ENCODE results near the gene VN1R5.

Gene VN1R5

DNA sequence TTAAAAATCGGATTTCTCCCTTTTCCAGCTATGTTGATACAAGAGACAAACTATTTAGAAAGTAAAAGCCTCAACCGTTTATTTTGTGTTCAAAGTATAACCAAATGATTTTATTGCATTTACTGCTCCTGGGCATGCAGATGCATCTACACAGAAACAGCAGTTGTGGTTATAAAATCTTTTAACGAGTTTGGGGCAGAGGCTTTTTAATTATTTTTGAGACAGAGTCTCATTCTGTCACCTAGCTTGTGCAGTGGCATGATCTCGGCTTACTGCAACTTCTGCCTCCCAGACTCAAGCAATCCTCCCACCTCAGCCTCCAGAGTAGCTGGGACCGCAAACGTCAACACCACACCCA is 42.2 kb downstream of the VN1R5 start:
- H3K79me2 ChIP-seq: no peaks in the 10 kb centered on the region
- H2AFZ ChIP-seq: no peak overlapping the region
- H3K4me1 ChIP-seq: no peaks in the 10 kb centered on the region
- H3K36me3 ChIP-seq (ENCODE audit: control insufficient read depth, insufficient read depth, low read length): no peaks in the 10 kb centered on the region
- TF ChIP-seq, protein P1, sequence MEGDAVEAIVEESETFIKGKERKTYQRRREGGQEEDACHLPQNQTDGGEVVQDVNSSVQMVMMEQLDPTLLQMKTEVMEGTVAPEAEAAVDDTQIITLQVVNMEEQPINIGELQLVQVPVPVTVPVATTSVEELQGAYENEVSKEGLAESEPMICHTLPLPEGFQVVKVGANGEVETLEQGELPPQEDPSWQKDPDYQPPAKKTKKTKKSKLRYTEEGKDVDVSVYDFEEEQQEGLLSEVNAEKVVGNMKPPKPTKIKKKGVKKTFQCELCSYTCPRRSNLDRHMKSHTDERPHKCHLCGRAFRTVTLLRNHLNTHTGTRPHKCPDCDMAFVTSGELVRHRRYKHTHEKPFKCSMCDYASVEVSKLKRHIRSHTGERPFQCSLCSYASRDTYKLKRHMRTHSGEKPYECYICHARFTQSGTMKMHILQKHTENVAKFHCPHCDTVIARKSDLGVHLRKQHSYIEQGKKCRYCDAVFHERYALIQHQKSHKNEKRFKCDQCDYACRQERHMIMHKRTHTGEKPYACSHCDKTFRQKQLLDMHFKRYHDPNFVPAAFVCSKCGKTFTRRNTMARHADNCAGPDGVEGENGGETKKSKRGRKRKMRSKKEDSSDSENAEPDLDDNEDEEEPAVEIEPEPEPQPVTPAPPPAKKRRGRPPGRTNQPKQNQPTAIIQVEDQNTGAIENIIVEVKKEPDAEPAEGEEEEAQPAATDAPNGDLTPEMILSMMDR (IDR thresholded peaks at IDR 0.05): no peak
- H3K27me3 ChIP-seq (ENCODE audit: control insufficient read depth, insufficient read depth, low read length): no peaks in the 10 kb centered on the region
- H3K9ac ChIP-seq: no peak overlapping the region
- H3K4me2 ChIP-seq (ENCODE audit: low read length): no peak overlapping the region
- H3K27ac ChIP-seq: no peak overlapping the region
- no peaks in the 10 kb centered on the region for H3K9me3 ChIP-seq (ENCODE audit: control insufficient read depth, low read length)
- no peak overlapping the region for H3K4me3 ChIP-seq (ENCODE audit: low read depth, low read length)

DNA sequence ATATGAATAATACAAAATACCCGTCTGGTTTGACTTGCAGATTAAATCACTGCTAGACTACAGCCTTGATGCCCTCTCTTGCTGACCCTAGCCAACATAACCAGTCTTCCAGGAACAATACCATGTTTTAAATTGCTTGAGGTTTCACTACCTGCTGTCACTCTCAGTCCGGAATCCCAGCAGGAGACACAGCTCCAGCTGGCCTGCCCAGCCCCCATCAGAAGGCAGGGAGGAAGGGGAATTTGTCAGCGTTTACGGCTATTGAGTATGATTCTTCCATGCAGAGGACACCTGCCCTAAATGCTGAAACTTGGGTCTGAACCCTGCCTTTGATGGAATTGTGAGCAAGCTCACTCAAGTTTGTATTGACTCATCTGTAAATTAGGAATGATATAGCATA is 42.8 kb downstream of the VN1R5 start:
- H2AFZ ChIP-seq: no peak overlapping the region
- no peaks in the 10 kb centered on the region for H3K36me3 ChIP-seq (ENCODE audit: control insufficient read depth, insufficient read depth, low read length)
- H3K4me3 ChIP-seq (ENCODE audit: low read depth, low read length): no peak overlapping the region
- no peaks in the 10 kb centered on the region for H3K79me2 ChIP-seq
- H3K9ac ChIP-seq: no peak overlapping the region
- no peaks in the 10 kb centered on the region for H3K27me3 ChIP-seq (ENCODE audit: control insufficient read depth, insufficient read depth, low read length)
- no peaks in the 10 kb centered on the region for H3K9me3 ChIP-seq (ENCODE audit: control insufficient read depth, low read length)
- H3K4me1 ChIP-seq: no peaks in the 10 kb centered on the region
- no peak overlapping the region for H3K27ac ChIP-seq
- TF ChIP-seq, protein P1 (IDR thresholded peaks at IDR 0.05): no peak
- no peak overlapping the region for H3K4me2 ChIP-seq (ENCODE audit: low read length)

DNA sequence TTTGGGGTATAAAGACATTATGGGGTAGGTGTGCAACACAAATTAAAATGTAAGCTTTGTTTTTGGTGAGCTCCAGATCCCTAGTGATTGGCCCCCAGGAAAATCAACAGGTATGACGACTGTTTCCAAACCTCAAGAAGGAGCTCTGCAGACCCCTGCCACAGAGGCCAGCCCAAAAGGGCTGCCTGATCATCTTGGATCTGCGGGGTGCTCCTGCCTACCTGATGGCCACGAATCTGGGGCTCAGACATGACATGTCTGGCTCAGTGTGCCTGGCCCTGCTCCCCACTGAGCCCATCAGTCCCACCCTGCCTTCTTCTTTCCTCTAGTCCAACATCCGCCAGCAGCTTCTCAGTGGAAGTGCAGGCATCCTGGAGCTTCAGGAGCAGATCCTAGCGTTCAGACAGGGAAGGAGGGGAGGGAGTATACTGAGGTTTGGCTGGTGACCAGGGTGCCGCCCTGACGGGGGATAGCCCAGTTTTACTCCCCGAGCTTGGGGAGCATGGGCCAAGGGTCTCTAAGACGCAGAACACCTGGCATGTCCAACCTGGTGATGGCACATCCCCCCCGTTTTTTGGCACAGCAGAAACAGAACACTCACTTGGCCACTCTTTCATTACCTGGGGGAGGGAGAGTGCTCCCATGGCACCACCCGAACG is 44.0 kb downstream of the VN1R5 start:
- TF ChIP-seq, protein P1 (IDR thresholded peaks at IDR 0.05): no peak
- Histone ChIP-seq H3K4me2 (ENCODE audit: low read length) (no peak overlapping the region), H3K27ac (no peak overlapping the region)

DNA sequence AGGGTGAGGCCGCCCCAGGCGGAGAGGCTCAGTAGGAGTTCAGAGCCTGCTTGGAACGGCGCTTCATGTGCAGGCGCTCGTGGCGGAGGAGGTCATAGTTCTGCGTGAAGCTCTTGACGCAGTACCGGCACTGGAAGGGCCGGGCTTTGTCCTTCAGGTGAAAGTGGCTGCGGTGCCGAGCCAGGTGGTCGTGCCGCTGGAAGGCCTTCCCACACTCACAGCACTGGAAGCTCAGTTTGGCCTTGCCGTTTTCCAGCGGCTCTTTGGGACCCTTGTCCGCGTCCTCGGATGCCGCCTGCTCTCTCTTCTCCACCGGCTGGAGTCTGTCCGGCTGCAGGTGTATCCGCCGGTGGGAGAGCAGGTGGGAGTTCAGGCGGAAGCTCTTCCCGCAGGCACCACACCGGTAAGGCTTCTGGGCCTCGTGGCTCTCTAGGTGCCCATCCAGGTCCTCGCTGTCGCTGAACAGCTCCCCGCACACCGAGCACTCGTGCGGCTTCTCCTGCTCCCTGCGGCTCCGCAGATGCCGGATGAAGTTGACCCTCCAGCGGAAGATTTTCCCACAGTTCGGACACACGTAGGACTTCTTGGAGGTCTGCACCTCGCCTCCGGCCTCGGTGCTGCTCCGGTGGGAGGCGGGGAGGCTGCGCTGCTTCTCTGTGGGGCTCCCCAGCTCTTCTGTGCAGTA is 44.8 kb downstream of the VN1R5 start:
- no peaks in the 10 kb centered on the region for H3K27me3 ChIP-seq (ENCODE audit: control insufficient read depth, insufficient read depth, low read length)
- no peaks in the 10 kb centered on the region for H3K4me1 ChIP-seq
- H3K36me3 ChIP-seq (ENCODE audit: control insufficient read depth, insufficient read depth, low read length): no peaks in the 10 kb centered on the region
- TF ChIP-seq, protein P1 (IDR thresholded peaks at IDR 0.05): no peak
- H3K9ac ChIP-seq: no peak overlapping the region
- H3K4me2 ChIP-seq (ENCODE audit: low read length): no peak overlapping the region
- H3K79me2 ChIP-seq: no peaks in the 10 kb centered on the region
- H3K9me3 ChIP-seq (ENCODE audit: control insufficient read depth, low read length): no peaks in the 10 kb centered on the region
- H3K4me3 ChIP-seq (ENCODE audit: low read depth, low read length): no peak overlapping the region
- H2AFZ ChIP-seq: no peak overlapping the region
- no peak overlapping the region for H3K27ac ChIP-seq

More for the DNA sequence above, 44.0 kb downstream of the VN1R5 start:
- no peak overlapping the region for H3K9ac ChIP-seq
- H2AFZ ChIP-seq: no peak overlapping the region
- no peak overlapping the region for H3K4me3 ChIP-seq (ENCODE audit: low read depth, low read length)
- H3K9me3 ChIP-seq (ENCODE audit: control insufficient read depth, low read length): no peaks in the 10 kb centered on the region
- H3K36me3 ChIP-seq (ENCODE audit: control insufficient read depth, insufficient read depth, low read length): no peaks in the 10 kb centered on the region
- H3K4me1 ChIP-seq: no peaks in the 10 kb centered on the region
- no peaks in the 10 kb centered on the region for H3K27me3 ChIP-seq (ENCODE audit: control insufficient read depth, insufficient read depth, low read length)
- no peaks in the 10 kb centered on the region for H3K79me2 ChIP-seq

DNA sequence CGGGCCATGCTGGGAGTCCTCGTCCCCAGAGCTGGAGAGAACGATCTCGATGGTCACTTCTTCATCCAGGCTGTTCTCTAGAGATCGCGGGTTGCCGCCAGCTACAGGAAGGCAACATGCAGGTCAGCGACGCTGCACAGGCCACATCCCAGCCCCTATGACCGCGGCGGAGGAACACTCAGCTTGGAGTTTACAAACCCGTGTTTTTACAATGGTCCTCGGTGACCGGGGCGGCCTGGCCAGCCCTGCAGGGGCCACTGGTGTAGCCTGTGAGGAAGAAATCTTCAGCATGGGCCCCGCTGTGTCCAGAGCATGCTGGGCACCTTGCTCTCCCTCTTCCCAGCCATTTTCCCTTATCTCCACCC is 45.3 kb downstream of the VN1R5 start:
- TF ChIP-seq, protein P1 (IDR thresholded peaks at IDR 0.05): no peak
- no peaks in the 10 kb centered on the region for H3K4me1 ChIP-seq

More for the DNA sequence above, 45.3 kb downstream of the VN1R5 start:
- no peaks in the 10 kb centered on the region for H3K79me2 ChIP-seq
- H3K9me3 ChIP-seq (ENCODE audit: control insufficient read depth, low read length): no peaks in the 10 kb centered on the region
- no peak overlapping the region for H3K9ac ChIP-seq
- H2AFZ ChIP-seq: no peak overlapping the region
- no peaks in the 10 kb centered on the region for H3K36me3 ChIP-seq (ENCODE audit: control insufficient read depth, insufficient read depth, low read length)
- no peaks in the 10 kb centered on the region for H3K27me3 ChIP-seq (ENCODE audit: control insufficient read depth, insufficient read depth, low read length)
- no peak overlapping the region for H3K4me2 ChIP-seq (ENCODE audit: low read length)
- no peak overlapping the region for H3K4me3 ChIP-seq (ENCODE audit: low read depth, low read length)
- no peak overlapping the region for H3K27ac ChIP-seq
